A204.1 (cell line): ENCODE results near the gene TSR3.

Source experiments
- FAIRE-seq: peaks from 2 replicates; lab custom pipeline; 2012; peaks lifted over from hg19 to GRCh38; lab: Jason Lieb, UNC

The TSR3 gene

DNA sequence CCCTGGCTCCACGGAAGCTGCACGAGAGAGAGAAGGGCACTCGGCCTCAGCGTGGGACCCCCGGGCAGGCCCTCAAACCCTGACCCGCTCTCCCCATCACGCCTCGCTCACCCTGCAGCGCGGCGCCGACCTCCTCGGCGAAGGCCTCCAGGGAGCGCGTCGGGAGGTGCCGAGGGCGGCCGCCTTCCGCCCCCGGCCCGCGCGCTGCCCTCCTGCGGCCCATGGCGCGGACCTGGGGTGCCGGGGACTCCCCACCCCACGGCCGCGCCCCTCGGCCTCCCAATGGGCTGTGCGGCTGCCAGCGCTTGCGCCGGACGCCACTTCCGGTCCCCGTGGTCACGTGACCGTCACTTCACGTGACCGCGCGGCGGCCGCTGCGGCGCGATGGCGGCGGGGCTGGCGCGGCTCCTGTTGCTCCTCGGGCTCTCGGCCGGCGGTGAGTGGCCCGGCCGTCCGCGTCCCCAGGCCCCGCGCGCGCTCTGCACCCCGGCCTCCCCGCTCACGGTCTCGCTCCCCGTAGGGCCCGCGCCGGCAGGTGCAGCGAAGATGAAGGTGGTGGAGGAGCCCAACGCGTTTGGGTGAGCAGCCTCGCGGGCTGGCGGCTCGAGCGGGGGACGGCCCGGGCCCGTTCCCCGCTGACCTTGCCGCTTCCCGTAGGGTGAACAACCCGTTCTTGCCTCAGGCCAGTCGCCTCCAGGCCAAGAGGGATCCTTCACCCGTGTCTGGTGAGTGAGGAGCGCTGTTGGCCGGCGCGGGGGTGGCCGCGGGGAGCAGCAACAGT lies at the start of gene TSR3, which contains the start of gene GNPTG:
Gene TSR3 (minus strand): TSS at position 297 of the 781 bp plus-strand sequence. CDS start 74 bp downstream, at position 223.
Gene GNPTG (plus strand): TSS at position 350 of the 781 bp plus-strand sequence. CDS start 35 bp downstream, at position 385.
- FAIRE-seq: no peak

- FAIRE-seq: no peak
These were observed 49.5 kb upstream of the TSR3 start for GRCh38 chr16:1401061-1401757.

- no peak for FAIRE-seq
These were observed 47.3 kb upstream of the TSR3 start for GRCh38 chr16:1398826-1399581.

DNA sequence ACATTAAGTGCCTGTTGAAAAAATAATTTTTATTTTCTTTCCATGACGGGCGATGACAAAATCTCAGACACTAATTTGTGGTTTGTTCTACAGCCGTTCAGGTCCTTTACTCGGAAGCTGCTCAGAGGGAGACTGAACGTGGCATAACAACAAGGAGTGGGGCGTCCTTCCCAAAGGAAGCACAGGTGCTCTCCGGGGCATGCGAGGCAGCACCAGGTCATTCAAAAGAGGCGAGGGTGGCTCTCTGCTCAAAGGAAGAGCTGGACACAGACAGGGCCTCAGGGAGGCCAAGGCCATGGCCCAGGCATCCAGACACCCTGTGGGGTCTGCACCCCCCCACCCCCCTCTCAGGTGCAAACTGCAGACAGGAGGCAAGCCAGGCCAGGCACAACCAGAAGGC lies 46.7 kb upstream of the TSR3 start:
- FAIRE-seq: no peak

DNA sequence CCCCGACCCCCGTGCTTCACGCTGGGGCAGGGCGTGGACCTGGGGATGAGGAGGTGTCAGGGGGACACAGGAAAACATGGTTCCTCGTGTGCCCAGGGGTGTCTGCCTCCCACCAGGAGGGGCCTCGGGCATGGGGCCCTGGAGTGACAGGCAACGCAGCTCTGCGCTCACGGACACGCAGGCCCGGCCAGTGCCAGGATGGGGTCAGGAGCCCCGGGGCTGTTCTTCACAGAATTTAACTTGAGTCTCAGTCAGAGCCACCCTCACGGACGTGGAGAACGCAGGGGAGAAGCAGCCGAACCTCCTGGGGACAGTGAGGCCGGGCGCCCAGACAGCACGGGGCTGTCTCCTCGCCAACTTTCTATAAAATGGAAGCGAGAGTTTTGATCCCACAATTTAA lies 46.1 kb upstream of the TSR3 start:
- no peak for FAIRE-seq

- FAIRE-seq: no peak
These were observed 43.9 kb upstream of the TSR3 start for GRCh38 chr16:1395444-1396031.

DNA sequence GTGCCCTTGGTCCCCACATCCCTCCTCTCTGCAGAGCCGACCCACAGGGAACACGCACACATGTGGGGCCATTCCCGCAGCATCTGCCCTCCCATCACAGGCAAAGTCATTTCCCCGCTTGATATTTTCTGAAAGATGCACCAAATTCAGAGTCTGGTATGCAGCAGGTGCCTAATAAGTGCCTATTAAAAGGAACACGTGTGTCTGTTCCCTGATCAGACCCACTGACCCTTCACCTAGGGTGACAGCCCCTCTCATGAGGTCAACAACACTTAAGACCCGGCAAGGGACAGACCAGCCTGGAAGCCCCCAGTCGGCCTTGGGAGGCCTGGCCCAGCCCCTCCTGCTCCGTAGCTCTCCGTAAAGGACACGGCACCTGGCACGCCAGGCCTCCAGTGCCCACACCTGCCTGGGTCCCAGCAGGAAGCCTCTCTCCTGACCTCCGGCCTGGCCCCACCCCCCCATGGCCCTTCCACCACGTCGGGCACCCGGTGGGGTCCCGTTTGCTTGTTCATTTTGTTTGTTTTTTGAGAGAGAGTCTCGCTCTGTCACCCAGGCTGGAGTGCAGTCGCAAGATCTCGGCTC lies 42.8 kb upstream of the TSR3 start:
- no peak for FAIRE-seq

GRCh38 chr16:1393613-1394176 lies 42.0 kb upstream of the TSR3 start:
- no peak for FAIRE-seq

- no peak for FAIRE-seq
These were observed 41.1 kb upstream of the TSR3 start for GRCh38 chr16:1392826-1393225.

DNA sequence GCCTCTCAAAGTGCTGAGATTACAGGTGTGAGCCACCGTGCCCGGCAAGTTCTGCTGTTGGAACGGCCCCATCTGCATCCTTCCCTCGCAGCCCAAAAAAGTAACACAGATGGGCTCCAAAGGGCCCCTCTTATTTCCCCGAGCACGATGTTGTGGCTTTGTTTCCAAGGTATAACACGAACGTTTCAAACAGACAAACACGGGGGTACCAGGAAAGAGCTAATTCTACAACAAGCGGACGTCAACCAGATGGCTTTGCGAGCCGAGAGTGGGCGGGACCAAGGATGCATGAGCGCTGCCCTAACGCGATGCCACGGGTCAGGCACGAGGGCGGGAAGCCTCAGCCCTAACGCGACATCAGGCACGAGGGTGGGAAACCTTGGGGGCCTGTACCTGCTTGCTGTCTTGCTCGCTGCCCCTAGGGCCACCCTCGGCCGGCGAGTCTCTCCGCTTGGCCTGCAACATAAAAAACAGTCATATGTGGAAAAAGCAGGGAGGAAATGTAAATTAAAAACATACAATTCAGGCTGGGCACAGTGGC lies 38.6 kb upstream of the TSR3 start:
- FAIRE-seq: no peak

DNA sequence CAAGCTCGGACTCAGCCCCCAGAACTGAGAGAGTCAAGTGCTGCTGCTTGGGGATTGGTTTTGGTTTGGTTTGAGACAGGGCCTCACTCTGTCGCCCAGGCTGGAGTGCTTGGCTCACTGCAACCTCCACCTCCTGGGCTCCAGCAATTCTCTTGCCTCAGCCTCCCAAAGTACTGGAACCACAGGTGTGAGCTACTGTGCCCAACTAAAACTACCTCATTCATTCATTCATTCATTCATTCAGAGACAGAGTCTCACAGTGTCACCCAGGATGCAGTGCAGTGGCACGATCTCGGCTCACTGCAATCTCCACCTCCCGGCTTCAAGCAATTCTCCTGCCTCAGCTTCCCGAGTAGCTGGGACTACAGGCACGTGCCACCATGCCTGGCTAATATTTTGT lies 38.1 kb upstream of the TSR3 start:
- FAIRE-seq: no peak

DNA sequence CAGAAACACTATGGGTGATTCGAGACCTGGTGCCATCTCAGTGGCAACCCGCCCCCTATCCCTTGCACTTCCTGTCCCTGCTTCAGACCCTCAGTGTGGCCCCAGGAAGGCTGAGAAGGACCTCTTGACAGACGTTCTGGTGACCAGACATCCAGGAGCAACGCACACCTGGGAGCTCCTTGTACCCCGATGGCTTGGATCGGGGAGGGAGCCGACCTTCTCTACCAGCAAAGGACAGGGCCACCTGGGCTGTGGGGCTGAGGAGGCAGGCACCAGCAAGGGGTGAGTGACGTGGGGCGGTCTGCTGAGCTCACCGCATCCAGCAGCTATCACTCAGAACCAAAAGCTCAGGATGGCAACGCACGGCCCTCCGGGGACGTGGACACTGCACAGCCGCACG lies 35.7 kb upstream of the TSR3 start:
- FAIRE-seq: no peak

DNA sequence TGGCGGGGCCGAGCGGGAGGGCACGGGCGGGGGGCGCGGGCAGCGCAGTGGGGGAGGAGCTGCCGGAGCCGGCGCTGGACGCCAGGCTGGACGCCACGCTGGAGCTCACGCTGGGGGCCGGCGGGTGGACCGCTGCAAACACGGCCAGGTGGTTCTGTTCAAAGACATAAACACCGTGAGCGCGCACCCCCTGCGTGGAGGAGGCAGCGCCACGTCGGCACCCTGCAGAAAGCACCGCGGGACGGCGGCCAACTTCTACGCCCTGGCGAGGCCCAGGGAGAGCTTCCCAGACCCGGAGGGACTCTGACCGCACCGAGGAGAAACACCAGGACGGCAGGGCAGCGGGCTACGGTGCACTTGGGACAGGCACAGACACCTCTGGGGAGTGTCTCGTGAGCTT lies 33.6 kb upstream of the TSR3 start:
- FAIRE-seq: no peak

GRCh38 chr16:1383556-1383955 lies 31.9 kb upstream of the TSR3 start:
- FAIRE-seq: no peak

GRCh38 chr16:1381612-1382406 lies 30.1 kb upstream of the TSR3 start:
- no peak for FAIRE-seq

- FAIRE-seq: no peak
These were observed 28.5 kb upstream of the TSR3 start for GRCh38 chr16:1380195-1380594.

DNA sequence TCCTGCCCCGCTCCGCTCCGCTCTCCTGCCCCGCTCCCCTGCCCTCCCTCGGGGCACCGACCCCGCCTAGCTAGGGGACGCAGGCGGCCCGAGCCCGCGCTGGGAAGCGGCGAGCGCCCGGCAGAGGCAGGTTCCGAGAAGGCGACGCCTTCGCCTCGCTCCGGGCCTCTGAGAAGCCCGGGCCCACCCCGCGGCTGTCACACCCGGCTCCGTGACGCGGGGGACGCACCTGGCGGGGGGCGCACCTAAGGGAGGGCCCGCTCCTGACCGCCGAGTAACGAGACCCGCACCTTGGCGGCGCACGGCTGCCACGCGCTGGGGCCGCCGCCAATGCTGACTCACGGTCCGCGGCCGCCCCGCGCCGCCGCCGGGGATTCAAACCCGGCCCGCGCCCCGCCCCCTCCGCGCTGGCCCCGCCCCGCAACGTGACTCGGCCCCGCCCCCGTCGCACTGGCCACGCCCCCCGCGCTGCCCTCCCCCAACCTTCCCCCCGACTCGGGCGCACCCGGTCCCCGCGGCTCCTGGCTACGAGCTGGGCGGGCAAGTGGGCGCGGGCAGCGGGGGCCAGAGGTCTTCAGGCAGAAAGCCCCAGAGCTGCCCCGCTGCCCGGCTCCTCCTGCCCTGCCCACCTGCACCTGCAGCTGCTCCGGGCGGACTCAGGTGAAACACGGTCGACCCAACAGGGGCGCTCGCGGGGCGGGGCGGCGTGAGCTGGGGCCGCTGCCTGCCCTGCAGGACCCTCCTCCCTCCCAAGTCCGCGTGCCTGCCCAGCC lies 27.8 kb upstream of the TSR3 start:
- FAIRE-seq: no peak

DNA sequence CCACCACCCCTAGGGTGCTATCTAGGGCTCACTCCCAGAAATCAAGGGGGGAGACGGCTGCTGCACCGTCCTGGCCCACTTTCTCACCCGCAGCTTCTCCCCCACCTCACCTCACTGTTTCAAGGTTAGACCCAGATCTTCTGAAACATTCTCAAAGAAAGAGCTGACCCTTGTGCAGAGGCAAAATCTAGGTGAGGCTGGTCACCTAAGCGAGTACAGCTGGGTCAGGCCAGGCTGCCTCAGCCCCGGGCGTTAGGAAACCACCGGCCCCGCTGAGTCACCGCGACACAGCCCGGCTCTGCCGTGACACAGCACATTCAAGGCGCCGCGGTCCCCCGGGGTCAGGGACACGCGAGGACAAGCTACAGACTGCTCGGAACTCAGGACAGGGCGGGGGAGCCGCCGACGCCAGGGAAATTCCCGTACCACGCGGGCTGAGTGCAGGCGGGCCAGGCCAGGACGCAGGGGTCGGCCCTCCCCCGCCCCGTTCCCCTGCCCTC lies 27.2 kb upstream of the TSR3 start:
- FAIRE-seq: no peak

- FAIRE-seq: no peak
These were observed 26.6 kb upstream of the TSR3 start for GRCh38 chr16:1378087-1378803.
